Naive thymus-derived CD4-positive, alpha-beta T cell (primary cell): ENCODE data around the gene NPFFR1. TPM values are rescaled to one million over a fixed set of nuclear protein-coding genes. Genes with fewer than 3 reads are reported as not detected.
A peak's percentile ranks its signal among the peaks of the same experiment; 100 is the strongest.

Experiments
- ATAC-seq: fragments of 150-1000 bp; cut with Tn5 transposase; 2 replicates; pipeline ENCODE4 v1.10.0; 2021; ENCODE audit warnings: mild to moderate bottlenecking, moderate library complexity
- CTCF ChIA-PET: fragments of 350-600 bp; sonication (Branson Sonifier 250); formaldehyde crosslinking; loops from one replicate; lab custom pipeline; 2021; ENCODE audit warnings: antibody characterized with exemption; lab: Charles Lee
- POLR2A ChIA-PET: fragments of 350-600 bp; sonication (Branson Sonifier 250); formaldehyde crosslinking; loops from one replicate; lab custom pipeline; 2021; ENCODE audit warnings: antibody characterized with exemption, inconsistent platforms; lab: Charles Lee
- DNase-seq, 9 donors: peaks; one replicate each; pipeline versions ENCODE4 v3.0.0 to v3.0.0-alpha.2; 2020 to 2022; ENCODE audit warnings: mixed read lengths in 1 of 9
- H3K27ac ChIP-seq: one replicate; pipeline ENCODE4 v1.7.0; 2013; ENCODE audit warnings: mild to moderate bottlenecking, low read depth, low read length, moderate library complexity
- H3K27me3 ChIP-seq, 2 donors: one replicate each; pipeline ENCODE4 v1.7.0; 2013; ENCODE audit warnings: low read length in 2 of 2, mild to moderate bottlenecking in 2 of 2, moderate library complexity in 2 of 2; ENCODE audit not compliant: control insufficient read depth in 2 of 2, insufficient read depth in 2 of 2
- H3K36me3 ChIP-seq, 3 experiments: 1 replicate in 2 of 3; 2 replicates in 1 of 3; pipeline ENCODE4 v1.7.0; 2013; ENCODE audit warnings: low read length in 3 of 3, mild to moderate bottlenecking in 3 of 3, moderate library complexity in 1 of 3; ENCODE audit not compliant: insufficient read depth in 3 of 3, control insufficient read depth in 2 of 3
- H3K4me1 ChIP-seq, 2 donors: one replicate each; pipeline ENCODE4 v1.7.0; 2013; ENCODE audit warnings: low read length in 2 of 2, mild to moderate bottlenecking in 2 of 2, moderate library complexity in 1 of 2; ENCODE audit not compliant: control insufficient read depth in 2 of 2, insufficient read depth in 2 of 2
- H3K4me3 ChIP-seq: 2 replicates; pipeline ENCODE4 v1.7.0; 2013; ENCODE audit warnings: mild to moderate bottlenecking, low read length
- H3K9me3 ChIP-seq, 3 experiments: 1 replicate in 2 of 3; 2 replicates in 1 of 3; pipeline ENCODE4 v1.7.0; 2013; ENCODE audit warnings: low read length in 3 of 3; ENCODE audit not compliant: control insufficient read depth in 2 of 3
- H3K27ac Mint-ChIP-seq, 9 donors: one replicate each; pipeline ENCODE4 v1.8.0; 2020 to 2022; ENCODE audit warnings: mixed read lengths in 9 of 9, mild to moderate bottlenecking in 8 of 9, moderate library complexity in 5 of 9, inconsistent platforms in 2 of 9
- H3K27me3 Mint-ChIP-seq, 5 donors: one replicate each; pipeline ENCODE4 v1.8.0; 2021 to 2022; ENCODE audit warnings: mixed read lengths in 5 of 5, mild to moderate bottlenecking in 1 of 5
- H3K36me3 Mint-ChIP-seq, 5 donors: one replicate each; pipeline ENCODE4 v1.8.0; 2020 to 2022; ENCODE audit warnings: mixed read lengths in 5 of 5, mild to moderate bottlenecking in 3 of 5, inconsistent platforms in 1 of 5
- H3K4me1 Mint-ChIP-seq, 7 donors: one replicate each; pipeline ENCODE4 v1.8.0; 2020 to 2022; ENCODE audit warnings: mixed read lengths in 7 of 7, mild to moderate bottlenecking in 3 of 7, inconsistent platforms in 1 of 7
- H3K4me3 Mint-ChIP-seq, 10 donors: one replicate each; pipeline ENCODE4 v1.8.0; 2020 to 2022; ENCODE audit warnings: mild to moderate bottlenecking in 10 of 10, mixed read lengths in 10 of 10, moderate library complexity in 6 of 10, inconsistent platforms in 2 of 10
- H3K9me3 Mint-ChIP-seq, 11 donors: one replicate each; pipeline ENCODE4 v1.8.0; 2020 to 2022; ENCODE audit warnings: mixed read lengths in 11 of 11, mild to moderate bottlenecking in 4 of 11, inconsistent platforms in 1 of 11, moderate library complexity in 1 of 11
- intact Hi-C, 2 donors: fragments of 100-400 bp; cut with micrococcal nuclease; formaldehyde crosslinking; loops; one replicate each; pipeline ENCODE4 v1.15.1; 2023
- polyA plus RNA-seq, 2 donors: library from polyadenylated mRNA; unstranded; fragments of 300-500 nt; fragmentation: Illumina TruSeq; gene quantifications; one replicate each; pipeline ENCODE4 v1.2.3, GENCODE V29; 2021
- total RNA-seq, 6 experiments: library from RNA in 5 of 6; stranded (reverse) in 5 of 6; gene quantifications; 1 replicate in 5 of 6; 2 replicates in 1 of 6; pipeline ENCODE4 v1.2.3 and lab custom pipeline; 2021 to 2026

The NPFFR1 gene
- total and polyA plus RNA-seq, 7 experiments from 2014 or later = 0.05 TPM; not detected in 6

GRCh38 chr10:70300461-70300860 is 16.7 kb upstream of the NPFFR1 start:
- no peak for ATAC-seq
- intact Hi-C loops = no loop called here
- Histone ChIP-seq H3K9me3 (no peaks in the 10 kb centered on the region), H3K36me3 (no peaks in the 10 kb centered on the region), H3K4me3 (no peak overlapping the region), H3K27me3 (no peaks in the 10 kb centered on the region), H3K4me1 (no peaks in the 10 kb centered on the region), H3K27ac (no peak overlapping the region)
- ChIA-PET CTCF (no interaction called here), POLR2A (no interaction called here)
- Mint-ChIP-seq H3K4me3 (no peak overlapping the region), H3K27me3 (no peaks in the 10 kb centered on the region), H3K36me3 (peaks cover 0 to 3% (median 0%) of the 10 kb centered on the region in 5 donors), H3K27ac (no peak overlapping the region), H3K9me3 (no peaks in the 10 kb centered on the region), H3K4me1 (peaks cover 0 to 7% (median 0%) of the 10 kb centered on the region in 7 donors)
- no peak for DNase-seq

- peaks cover 0 to 8% (median 0%) of the 10 kb centered on the region in 7 donors for H3K4me1 Mint-ChIP-seq
- H3K9me3 Mint-ChIP-seq = no peaks in the 10 kb centered on the region
- ATAC-seq = no peak
- no peaks in the 10 kb centered on the region for H3K36me3 ChIP-seq
- H3K36me3 Mint-ChIP-seq = peaks cover 0 to 3% (median 0%) of the 10 kb centered on the region in 5 donors
- ChIA-PET CTCF (no interaction called here), POLR2A (no interaction called here)
- H3K4me1 ChIP-seq = no peaks in the 10 kb centered on the region
- no peak overlapping the region for H3K27ac Mint-ChIP-seq
- intact Hi-C loops = no loop called here
- H3K27me3 Mint-ChIP-seq = no peaks in the 10 kb centered on the region
- H3K4me3 ChIP-seq = no peak overlapping the region
- no peaks in the 10 kb centered on the region for H3K27me3 ChIP-seq
- H3K27ac ChIP-seq = no peak overlapping the region
- DNase-seq = no peak
- H3K4me3 Mint-ChIP-seq = no peak overlapping the region
- H3K9me3 ChIP-seq = no peaks in the 10 kb centered on the region
Observed at GRCh38 chr10:70299876-70300275, 16.1 kb upstream of the NPFFR1 start.

GRCh38 chr10:70298393-70298792 is 14.6 kb upstream of the NPFFR1 start:
- Histone ChIP-seq H3K4me3 (no peak overlapping the region), H3K9me3 (no peaks in the 10 kb centered on the region), H3K4me1 (no peaks in the 10 kb centered on the region), H3K27ac (no peak overlapping the region), H3K36me3 (no peaks in the 10 kb centered on the region), H3K27me3 (no peaks in the 10 kb centered on the region)
- DNase-seq (no peak), ATAC-seq (no peak)
- Mint-ChIP-seq H3K4me3 (no peak overlapping the region), H3K9me3 (no peaks in the 10 kb centered on the region), H3K27me3 (no peaks in the 10 kb centered on the region), H3K4me1 (peaks cover 0 to 8% (median 0%) of the 10 kb centered on the region in 7 donors), H3K27ac (no peak overlapping the region), H3K36me3 (peaks cover 0 to 3% (median 0%) of the 10 kb centered on the region in 5 donors)
- ChIA-PET CTCF (no interaction called here), POLR2A (no interaction called here)
- intact Hi-C loops = no loop called here

GRCh38 chr10:70297224-70297623 is 13.4 kb upstream of the NPFFR1 start:
- no peak for DNase-seq
- H3K27ac Mint-ChIP-seq = no peak overlapping the region
- intact Hi-C loops = no loop called here
- Histone ChIP-seq H3K9me3 (no peaks in the 10 kb centered on the region), H3K36me3 (no peaks in the 10 kb centered on the region), H3K27ac (no peak overlapping the region), H3K27me3 (no peaks in the 10 kb centered on the region), H3K4me1 (no peaks in the 10 kb centered on the region), H3K4me3 (no peak overlapping the region)
- no peaks in the 10 kb centered on the region for H3K27me3 Mint-ChIP-seq
- CTCF ChIA-PET = no interaction called here
- H3K9me3 Mint-ChIP-seq = no peaks in the 10 kb centered on the region
- H3K36me3 Mint-ChIP-seq = peaks cover 0 to 3% (median 0%) of the 10 kb centered on the region in 5 donors
- ATAC-seq = no peak
- no peak overlapping the region for H3K4me3 Mint-ChIP-seq
- H3K4me1 Mint-ChIP-seq = peaks cover 0 to 8% (median 0%) of the 10 kb centered on the region in 7 donors
- POLR2A ChIA-PET = no interaction called here

GRCh38 chr10:70296406-70296899 is 12.6 kb upstream of the NPFFR1 start:
- no peak overlapping the region for H3K27ac ChIP-seq
- Mint-ChIP-seq H3K4me1 (peaks cover 0 to 8% (median 0%) of the 10 kb centered on the region in 7 donors), H3K36me3 (peaks cover 0 to 3% (median 0%) of the 10 kb centered on the region in 5 donors), H3K9me3 (no peaks in the 10 kb centered on the region), H3K27me3 (no peaks in the 10 kb centered on the region), H3K27ac (no peak overlapping the region), H3K4me3 (no peak overlapping the region)
- no peaks in the 10 kb centered on the region for H3K27me3 ChIP-seq
- intact Hi-C loops = no loop called here
- POLR2A ChIA-PET = no interaction called here
- no peaks in the 10 kb centered on the region for H3K9me3 ChIP-seq
- no peak for DNase-seq
- H3K4me1 ChIP-seq = no peaks in the 10 kb centered on the region
- no peaks in the 10 kb centered on the region for H3K36me3 ChIP-seq
- peak; percentile 76 for ATAC-seq
- CTCF ChIA-PET = no interaction called here
- no peak overlapping the region for H3K4me3 ChIP-seq

- DNase-seq (no peak), ATAC-seq (no peak)
- Histone ChIP-seq H3K27me3 (no peaks in the 10 kb centered on the region), H3K9me3 (no peaks in the 10 kb centered on the region), H3K4me1 (no peaks in the 10 kb centered on the region), H3K27ac (no peak overlapping the region), H3K4me3 (no peak overlapping the region), H3K36me3 (no peaks in the 10 kb centered on the region)
- no peak overlapping the region for H3K27ac Mint-ChIP-seq
- ChIA-PET CTCF (no interaction called here), POLR2A (interaction anchor here (0.6 kb wide), 1 partner anchor 32 kb away, joined by 6 read pairs; no protein-coding TSS in a partner anchor)
- no peaks in the 10 kb centered on the region for H3K36me3 Mint-ChIP-seq
- no peak overlapping the region for H3K4me3 Mint-ChIP-seq
- H3K27me3 Mint-ChIP-seq = peaks cover 0 to 5% (median 0%) of the 10 kb centered on the region in 5 donors
- intact Hi-C loops = no loop called here
- H3K4me1 Mint-ChIP-seq = peaks cover 0 to 8% (median 0%) of the 10 kb centered on the region in 7 donors
- no peaks in the 10 kb centered on the region for H3K9me3 Mint-ChIP-seq
Observed at GRCh38 chr10:70295926-70296325, 12.1 kb upstream of the NPFFR1 start.

GRCh38 chr10:70295321-70295720 is 11.5 kb upstream of the NPFFR1 start:
- intact Hi-C loops = no loop called here
- H3K27me3 ChIP-seq = no peaks in the 10 kb centered on the region
- no peaks in the 10 kb centered on the region for H3K36me3 ChIP-seq
- no peak overlapping the region for H3K27ac ChIP-seq
- no peak for ATAC-seq
- H3K36me3 Mint-ChIP-seq = no peaks in the 10 kb centered on the region
- H3K27me3 Mint-ChIP-seq = peaks cover 0 to 7% (median 0%) of the 10 kb centered on the region in 5 donors
- H3K4me3 Mint-ChIP-seq = no peak overlapping the region
- CTCF ChIA-PET = no interaction called here
- no peaks in the 10 kb centered on the region for H3K9me3 ChIP-seq
- H3K4me1 ChIP-seq = no peaks in the 10 kb centered on the region
- H3K4me3 ChIP-seq = no peak overlapping the region
- H3K9me3 Mint-ChIP-seq = no peaks in the 10 kb centered on the region
- no peak overlapping the region for H3K27ac Mint-ChIP-seq
- DNase-seq = no peak
- peaks cover 0 to 7% (median 0%) of the 10 kb centered on the region in 7 donors for H3K4me1 Mint-ChIP-seq
- POLR2A ChIA-PET = interaction anchor here (0.6 kb wide), 1 partner anchor 31 kb away, joined by 6 read pairs; no protein-coding TSS in a partner anchor
